ENCODE results near the gene TIMMDC1.
"Not testable (repeated sequence)": the region's sequence is repeated elsewhere in the genome, so short reads cannot be mapped to it uniquely, and the experiment has no call there.

Gene TIMMDC1

DNA sequence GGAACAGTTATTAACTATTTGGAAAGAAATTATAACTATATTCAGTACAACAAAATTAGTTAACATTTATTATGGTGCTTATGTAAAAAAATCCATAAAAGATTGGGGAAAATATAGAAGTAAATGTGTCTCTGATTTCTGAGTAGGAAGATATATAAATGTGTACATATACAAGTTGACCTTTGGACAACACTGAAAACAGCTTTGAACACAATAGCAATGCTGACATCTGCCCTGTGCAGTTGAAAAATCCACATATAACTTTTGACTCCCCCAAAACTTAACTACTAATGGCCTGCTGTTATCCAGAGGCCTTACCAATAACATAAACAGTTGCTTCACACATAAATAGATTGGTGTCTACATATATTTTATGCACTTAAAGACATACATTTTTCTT is 12.3 kb downstream of the TIMMDC1 start:
- DNase-seq (ENCODE audit: low spot score), result no peak

DNA sequence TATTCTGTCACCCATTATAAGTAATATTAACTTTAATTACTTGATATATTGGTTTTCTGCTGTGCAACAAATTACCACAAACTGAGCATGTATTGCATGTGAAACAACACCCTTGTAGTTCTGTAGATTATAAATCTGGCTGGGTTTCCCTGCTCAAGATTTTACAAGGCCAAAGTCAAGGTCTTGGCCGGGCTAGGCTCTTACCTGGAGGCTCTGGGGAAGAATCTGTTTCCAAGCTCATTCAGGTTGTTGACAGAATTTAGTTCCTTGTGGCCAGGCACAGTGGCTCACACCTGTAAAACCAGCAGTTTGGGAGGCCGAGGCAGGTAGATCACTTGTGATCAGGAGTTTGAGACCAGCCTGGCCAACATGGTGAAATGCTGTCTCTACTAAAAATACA is 16.3 kb downstream of the TIMMDC1 start:
- no peak for DNase-seq (ENCODE audit: low spot score)

DNA sequence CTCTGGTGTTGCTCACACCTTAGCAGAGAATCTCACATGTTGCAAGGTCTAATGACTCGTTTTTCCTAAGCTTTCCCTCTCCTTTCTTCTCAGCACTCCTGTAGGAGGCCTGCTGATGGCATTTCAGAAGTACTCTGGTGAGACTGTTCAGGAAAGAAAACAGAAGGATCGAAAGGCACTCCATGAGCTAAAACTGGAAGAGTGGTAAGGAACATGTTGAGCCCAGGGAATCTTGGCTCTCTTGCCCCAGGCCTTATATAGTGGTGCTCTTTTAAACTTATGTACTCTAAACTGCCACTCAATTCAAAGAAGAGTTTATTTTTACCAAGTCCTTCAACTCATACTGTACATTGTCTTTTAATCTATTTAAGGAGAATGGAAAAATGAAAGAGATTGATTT is 18.8 kb downstream of the TIMMDC1 start:
- DNase-seq (ENCODE audit: low spot score), result no peak

DNA sequence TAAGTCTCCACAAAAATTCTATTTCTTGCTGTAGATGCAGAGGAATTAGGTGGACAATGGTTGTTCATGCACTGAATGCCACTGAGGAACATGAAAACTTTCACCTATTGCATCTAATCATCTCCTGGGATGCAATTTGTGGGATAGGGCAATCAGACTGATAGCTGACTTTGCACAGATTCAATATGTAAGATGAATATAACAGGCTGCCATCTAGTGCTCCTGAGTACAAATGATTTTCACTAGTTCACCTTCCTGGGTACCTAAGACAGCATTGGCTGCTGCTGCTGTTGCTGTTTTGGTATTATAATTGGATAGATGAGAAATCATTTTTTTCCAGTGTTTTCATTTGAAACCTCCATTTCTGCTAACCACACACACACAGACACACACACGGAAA is 19.7 kb downstream of the TIMMDC1 start:
- no peak for DNase-seq (ENCODE audit: low spot score)

DNA sequence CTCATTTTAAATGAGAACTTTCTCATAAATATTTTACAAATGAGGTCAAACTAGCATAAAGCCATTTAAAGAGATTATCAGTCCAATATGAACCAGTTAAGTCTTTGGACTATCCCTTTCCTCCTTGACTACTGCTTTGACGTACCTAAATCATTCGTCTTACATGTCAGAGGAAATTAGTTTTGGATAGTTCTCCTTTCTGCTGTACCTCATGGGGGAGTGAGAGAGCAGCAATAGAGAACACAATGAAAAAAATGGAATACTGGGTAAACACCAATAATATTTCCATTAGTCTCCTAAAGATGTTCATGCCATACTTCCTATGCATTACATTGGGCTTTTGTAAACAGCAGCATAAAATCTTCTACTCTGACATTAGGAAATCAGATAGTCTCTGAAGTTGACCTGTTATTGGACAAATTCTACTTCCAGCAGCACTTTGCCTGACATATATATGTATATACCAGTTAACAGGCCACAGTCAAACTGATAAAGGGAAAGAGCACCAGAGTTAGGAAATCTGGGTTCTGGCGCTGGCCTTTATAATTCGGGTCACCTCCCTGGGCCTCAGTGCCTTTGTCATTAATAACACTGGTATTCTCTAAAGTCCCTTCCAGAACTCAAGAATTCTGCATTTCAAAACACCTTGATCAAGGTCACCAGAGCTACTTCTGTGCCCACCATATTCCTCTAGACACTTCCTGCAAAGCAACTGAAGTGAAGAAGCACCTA is 26.8 kb downstream of the TIMMDC1 start:
- peak; percentile 5 for DNase-seq (ENCODE audit: low spot score)

DNA sequence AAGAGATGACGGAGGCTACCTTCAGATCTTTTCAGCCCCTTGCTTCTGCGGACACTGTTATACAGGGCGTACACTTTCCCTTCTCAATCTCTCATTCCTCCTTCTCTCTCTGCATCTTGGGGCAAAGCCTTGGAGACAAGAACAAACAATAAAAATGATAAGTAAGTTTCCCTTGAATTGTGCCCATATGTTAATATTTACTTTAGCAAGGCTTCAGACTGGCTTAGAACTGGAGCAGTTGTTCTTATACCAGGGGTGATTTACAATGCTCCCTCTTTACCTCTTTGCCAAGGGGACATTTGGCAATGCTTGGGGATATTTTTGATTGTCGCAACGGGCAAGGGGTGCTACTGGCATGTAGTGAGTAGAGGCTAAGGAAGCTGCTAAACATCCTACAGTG is 29.4 kb downstream of the TIMMDC1 start:
- no peak for DNase-seq (ENCODE audit: low spot score)

DNA sequence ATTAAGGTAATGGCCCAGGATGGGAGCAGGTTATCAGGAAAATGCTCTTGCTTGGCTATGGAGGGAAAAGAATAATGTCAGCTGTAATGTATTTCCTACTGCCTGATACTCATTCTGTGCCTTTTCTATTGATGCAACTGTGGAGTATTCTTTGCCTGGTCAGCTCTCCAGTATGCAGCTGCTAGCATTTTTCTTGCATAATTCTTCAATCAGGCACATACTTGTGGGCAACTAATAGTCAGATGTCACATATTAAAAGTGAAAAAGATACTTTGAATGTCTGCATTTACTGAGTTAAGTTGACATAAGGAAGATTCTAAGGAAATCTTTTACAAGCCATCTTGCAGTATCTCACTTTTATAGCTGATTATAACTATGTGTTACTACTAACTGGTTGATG is 31.5 kb downstream of the TIMMDC1 start:
- peak; percentile 74 for DNase-seq (ENCODE audit: low spot score)

DNA sequence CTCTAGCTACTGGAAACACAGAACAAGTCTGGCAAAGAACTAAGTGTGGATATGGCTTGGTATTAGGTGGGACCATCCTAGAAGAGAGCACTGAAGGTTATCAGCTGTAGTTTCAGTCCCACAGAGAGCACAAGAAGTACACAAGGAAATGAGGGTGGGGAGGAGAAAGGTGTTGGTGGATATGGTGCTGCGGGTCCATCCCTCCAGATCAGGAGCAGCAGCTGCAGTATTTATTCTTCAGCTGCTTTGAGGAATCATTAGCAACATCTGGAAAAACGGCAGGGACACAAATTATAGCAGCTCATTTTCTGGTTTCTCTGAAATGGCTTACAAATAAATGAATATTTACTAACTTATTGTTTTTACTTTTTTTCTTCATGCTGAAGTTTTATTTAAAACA is 32.1 kb downstream of the TIMMDC1 start:
- DNase-seq (ENCODE audit: low spot score), result no peak

DNA sequence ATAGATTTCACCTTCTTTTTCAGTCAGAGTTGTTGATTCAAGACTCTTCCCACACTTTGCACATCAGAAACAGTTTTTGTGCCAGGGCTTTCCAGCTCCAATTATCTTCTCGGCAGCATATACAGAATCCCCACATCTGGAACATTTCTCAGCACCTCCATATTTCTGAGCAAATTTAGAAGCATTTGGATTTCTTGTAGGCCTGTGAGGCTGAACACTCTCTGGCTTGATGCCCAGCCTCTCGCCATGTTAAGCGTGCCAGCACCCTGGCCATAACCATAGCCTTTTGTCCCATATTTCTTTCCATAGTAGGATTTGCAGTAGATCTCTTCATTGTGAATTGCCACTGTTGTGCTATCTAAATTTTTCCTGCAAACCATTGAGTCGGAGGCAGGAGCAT is 32.8 kb downstream of the TIMMDC1 start:
- no peak for DNase-seq (ENCODE audit: low spot score)

DNA sequence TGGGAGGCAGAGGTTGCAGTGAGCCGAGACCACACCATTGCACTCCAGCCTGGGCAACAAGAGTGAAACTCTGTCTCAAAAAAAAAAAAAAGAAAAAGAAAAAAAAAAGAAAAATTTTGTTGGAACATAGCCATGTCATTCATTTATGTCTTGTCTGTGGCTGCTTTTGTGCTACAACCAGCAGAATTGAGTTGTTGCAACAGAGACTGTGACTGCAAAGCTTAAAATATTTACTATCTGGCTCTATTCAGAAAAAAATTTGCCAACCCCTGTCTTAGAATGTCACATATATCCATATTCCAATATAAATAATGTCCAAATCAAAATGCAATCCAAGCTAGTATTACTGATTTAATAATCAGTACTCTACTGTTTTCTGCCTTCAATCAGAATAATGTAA is 35.9 kb downstream of the TIMMDC1 start:
- DNase-seq (ENCODE audit: low spot score), result no peak

DNA sequence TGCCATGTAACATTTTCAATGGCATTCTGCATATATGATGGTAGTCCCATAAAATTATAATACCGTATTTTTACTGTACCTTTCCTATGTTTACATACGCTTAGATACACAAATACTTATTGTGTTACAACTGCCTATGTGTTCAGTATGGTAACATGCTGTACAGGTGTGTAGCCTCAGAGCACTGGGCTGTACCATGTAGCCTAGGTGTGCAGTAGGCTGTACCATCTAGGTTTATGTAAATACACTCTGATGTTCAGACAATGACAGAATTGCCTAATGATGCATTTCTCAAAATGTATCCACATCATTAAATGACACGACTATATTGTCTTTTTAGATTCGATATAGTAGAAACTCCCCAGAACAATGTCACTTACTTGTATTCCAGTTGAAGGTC is 38.4 kb downstream of the TIMMDC1 start:
- DNase-seq (ENCODE audit: low spot score), result no peak

DNA sequence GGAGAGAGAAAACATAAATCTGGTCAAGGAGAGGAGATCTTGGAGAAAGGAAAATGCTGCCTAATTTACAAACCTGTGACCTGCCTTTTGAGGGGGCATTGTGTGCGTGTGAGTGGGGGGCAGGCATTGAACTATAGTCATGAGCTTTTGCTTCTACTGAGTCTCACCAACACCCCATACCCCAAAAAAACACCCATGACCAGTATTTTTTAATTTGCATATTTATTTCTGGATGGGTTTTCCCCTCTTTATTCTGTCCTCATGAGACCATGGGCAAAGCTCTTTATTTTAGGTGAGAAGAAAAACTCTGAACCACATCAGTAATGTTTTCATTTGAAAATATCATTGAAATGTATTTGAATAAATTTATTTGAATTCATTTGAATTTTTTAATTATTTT is 40.4 kb downstream of the TIMMDC1 start:
- no peak for DNase-seq (ENCODE audit: low spot score)

DNA sequence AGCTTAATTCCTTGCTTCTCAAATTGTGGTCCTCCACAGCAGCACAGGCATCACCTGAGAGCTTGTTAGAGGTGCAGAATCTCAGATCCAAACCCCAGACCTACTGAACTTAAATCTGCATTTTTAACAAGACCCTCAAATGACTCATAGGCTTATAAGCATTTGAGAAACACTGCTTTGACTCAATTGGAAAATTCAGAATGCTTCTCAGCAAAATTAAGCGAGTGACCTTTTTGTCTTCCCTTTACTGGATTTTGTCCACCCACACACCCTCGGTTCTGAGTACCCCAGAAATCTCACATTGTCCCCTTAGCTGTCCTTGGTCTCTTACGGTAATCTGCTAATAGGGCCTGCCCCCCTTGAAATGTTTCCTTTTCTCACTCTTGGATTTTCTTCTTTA is 43.2 kb downstream of the TIMMDC1 start:
- DNase-seq (ENCODE audit: low spot score), result no peak

DNA sequence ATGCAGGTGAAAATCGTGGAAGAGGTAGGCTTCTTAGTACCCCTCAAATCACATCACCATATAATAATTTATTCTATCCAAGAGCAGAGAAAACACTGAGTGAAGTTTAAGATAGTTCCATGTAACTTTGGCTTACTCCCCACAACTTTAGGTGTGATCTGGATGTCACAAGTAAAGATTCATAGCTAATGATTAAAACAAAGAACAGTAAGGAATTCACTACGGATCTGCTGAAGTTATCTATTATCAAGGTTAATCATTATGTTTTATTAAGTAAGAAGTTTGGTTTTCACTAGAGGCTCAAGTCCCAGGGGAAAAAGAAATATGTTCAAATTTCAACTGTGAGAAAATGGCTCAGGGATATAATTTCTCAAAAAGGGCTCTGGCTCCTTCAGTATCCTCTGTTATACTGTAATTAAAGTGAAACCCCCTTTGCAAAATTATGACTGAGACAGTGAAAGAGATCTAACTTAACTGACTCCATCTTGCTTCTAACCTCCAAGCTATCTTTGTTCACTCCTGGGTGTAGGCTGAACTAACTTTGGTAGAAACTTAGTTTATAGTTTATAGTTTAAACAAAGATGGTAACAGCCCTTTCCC is 43.9 kb downstream of the TIMMDC1 start:
- DNase-seq (ENCODE audit: low spot score), result no peak

DNA sequence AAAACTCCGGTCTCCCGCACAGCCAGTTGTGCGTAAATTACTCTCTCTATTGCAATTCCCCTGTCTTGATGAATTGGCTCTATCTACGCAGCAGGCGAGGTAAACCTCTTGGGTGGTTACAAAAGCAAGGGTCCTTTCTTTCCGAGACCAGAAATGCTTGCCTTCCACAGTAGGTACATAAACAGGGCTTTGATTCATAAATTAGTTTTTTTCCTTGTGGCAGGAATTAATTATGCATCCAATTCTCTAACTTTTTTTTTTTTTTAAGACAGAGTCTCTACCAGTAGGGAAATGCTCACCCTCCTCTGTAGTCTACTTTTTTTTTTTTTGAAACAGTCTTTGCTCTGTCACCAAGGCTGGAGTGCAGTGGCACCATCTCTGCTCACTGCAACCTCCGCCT is 44.8 kb downstream of the TIMMDC1 start:
- DNase-seq (ENCODE audit: low spot score), result no peak

DNA sequence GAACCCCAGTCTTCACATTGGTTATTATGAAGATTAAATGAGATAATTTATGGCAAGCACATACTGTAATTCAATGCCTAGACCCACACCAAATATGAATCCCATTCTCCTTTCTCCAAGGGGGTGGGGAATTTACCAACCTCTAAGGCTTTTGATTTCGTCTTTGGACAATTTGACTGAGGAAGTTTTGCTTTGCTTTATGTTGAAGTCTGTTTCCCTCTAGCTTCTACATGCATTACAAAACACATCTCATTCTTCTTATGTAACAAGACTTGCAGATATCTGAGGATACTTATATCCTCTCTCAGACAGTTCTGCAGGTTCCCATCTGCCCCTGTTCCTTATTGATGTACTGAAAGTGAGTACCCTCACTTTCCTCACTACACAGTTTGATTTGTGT is 48.9 kb downstream of the TIMMDC1 start:
- DNase-seq (ENCODE audit: low spot score), result no peak

DNA sequence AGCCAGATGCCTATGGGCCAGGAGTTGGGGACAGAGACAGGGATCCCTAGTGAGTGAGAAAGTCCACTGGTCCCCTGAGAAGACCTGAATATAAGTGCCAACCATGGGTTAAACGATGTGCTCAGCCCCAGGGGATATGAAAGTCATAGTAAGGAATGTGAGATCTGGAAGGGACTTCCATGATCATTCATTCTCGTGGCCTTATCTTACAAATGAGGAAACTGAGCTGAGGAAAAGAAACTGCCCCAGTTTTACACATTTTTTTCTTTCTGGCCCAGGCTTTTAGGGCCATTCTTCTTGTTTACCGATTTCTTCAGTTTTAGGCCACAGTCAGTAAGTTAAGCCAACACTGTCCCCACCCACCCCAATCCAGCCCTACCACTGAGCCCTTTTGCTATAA is 50.0 kb downstream of the TIMMDC1 start:
- DNase-seq (ENCODE audit: low spot score), result no peak

DNA sequence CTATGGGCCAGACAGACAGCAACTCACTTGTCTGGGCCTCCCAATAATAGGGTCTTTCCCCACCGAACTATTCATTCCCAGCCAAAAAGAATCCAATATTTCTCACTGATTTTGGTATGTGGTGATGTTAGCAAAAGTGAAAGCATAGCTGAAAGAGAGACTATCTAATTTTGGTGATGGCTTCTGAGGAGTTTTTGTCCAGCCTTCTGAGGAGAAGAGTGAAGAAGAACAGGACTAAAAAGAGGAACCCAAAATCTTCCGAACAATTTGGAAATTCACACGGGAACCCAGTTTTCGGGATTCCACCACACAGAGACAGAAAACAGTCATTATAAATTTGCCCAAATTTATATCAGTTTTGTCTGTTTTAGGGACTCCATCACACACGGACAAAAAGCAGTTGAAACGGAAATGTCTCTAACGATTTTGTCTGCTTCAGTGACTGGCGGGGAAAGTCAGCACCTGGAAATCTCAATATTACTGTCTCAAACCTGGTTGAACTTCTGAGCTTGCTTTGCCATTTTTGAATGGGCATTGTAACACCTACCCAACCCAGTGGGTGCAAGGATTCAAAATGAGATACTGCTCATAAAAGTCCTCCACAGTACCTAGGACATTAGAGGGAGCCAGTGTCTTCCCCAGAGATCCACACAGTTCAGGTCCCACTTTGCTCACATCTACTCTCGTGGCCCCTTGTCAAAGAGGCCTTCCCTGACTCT is 52.0 kb downstream of the TIMMDC1 start:
- DNase-seq (ENCODE audit: low spot score), result no peak

DNA sequence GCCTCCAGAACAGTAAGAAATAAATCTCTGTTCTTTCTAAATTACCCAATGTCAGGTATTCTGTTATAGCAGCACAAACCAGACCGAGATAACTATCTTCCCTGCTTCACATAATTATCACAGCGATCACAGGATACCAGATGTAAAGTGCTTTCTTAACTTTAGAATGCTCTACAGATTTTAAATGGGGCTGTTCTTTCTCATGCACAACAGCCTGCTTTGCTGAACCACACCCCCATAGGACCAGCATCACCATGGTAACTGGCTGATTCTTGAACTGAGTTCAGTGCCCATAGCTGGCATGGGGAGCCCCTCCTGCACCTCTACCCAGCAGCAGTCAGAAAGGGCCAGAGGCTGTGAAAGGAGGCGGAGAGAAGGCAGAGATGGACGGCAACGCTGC is 53.3 kb downstream of the TIMMDC1 start:
- DNase-seq (ENCODE audit: low spot score), result no peak

DNA sequence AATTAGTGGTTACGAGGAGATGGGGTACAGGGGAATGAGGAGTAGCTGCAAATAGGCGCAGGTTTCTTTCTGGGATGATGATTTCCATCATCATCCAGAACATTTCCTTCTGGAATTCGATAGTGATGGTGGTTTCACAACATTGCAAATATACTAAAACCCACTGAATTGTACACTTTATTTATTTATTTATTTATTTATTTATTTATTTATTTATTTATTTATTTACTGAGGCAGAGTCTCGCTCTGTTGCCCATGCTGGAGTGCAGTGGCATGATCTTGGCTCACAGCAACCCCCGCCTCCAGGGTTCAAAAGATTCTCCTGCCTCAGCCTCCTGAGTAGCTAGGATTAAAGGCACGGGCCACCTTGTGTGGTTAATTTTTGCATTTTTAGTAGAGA is 54.6 kb downstream of the TIMMDC1 start:
- DNase-seq (ENCODE audit: low spot score), result not testable (repeated sequence)

DNA sequence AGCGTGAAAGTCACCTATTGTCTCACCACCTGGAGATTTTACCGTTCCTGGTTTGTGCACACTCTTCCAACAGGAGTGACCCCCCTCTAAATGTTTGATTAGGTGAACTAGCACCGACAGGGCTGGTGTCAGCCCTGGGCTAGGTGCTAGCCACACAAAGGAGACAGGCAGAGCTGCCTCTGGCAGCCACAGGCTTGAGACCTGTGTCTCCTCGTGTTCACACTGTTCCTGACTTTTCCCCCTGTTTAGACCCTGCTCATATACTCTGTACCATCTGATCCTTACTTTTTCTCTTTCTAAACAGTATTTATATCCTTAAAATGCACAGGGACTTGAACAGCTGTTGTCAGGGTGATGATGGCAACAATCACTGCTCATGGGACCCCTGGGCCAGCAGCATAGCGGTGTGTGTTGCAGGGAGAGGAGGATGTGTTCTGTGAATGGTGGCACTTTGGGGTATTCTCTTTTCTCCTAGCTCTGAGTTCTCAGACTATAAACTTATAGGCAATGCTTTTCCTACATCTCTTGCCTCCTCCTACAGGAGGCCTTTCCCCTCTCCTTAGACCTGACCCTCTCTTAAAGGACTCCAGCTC is 55.6 kb downstream of the TIMMDC1 start:
- no peak for DNase-seq (ENCODE audit: low spot score)

DNA sequence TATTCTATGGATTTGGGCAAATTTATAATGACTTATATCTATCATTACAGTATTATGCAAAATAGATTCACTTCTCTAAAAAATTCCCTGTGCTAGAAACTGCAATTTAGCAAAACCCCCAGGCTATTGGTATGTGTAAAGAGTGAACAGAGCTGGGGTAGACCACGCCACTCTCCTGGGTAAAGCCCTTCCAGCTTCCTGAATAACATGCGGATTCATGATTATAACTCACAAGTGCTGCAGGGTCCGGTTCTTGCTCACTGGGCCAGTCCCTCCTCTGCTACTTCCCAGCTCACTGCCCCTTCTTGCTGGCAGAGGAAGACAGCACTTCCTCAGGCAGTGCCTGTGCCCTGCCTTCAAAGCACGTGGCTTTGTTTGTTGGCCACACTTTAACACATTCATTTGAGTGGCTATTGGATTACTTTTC is 57.0 kb downstream of the TIMMDC1 start:
- no peak for DNase-seq (ENCODE audit: low spot score)

DNA sequence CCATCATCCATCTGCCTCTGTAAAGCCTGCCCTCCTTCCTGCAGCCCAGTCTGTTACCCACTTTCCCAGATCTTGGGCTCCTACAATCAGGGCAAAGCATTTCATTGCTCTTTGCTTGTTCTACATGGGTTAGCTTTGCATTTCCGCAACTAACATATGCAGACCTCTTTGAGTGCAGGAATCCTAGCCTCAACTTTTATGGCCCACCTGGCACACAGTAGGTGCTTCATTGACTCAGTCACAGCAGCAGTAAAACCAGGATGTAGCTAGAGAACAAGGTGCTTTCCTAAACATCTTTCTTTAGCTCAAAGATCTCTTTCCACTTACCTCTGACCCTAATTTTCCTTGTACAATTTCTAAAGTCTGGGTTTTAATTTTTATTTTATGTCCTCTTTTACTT is 57.6 kb downstream of the TIMMDC1 start:
- no peak for DNase-seq (ENCODE audit: low spot score)
